ENCODE data around the gene PAFAH2. TPM values are rescaled to one million over a fixed set of nuclear protein-coding genes. Genes with fewer than 3 reads are reported as not detected.

PAFAH2 gene
- total and polyA plus RNA-seq, 2 of the 8 experiments (the other 6 are each of a cell fraction or from before 2014, with no cell fraction given), result 7.7 to 9.3 TPM

DNA sequence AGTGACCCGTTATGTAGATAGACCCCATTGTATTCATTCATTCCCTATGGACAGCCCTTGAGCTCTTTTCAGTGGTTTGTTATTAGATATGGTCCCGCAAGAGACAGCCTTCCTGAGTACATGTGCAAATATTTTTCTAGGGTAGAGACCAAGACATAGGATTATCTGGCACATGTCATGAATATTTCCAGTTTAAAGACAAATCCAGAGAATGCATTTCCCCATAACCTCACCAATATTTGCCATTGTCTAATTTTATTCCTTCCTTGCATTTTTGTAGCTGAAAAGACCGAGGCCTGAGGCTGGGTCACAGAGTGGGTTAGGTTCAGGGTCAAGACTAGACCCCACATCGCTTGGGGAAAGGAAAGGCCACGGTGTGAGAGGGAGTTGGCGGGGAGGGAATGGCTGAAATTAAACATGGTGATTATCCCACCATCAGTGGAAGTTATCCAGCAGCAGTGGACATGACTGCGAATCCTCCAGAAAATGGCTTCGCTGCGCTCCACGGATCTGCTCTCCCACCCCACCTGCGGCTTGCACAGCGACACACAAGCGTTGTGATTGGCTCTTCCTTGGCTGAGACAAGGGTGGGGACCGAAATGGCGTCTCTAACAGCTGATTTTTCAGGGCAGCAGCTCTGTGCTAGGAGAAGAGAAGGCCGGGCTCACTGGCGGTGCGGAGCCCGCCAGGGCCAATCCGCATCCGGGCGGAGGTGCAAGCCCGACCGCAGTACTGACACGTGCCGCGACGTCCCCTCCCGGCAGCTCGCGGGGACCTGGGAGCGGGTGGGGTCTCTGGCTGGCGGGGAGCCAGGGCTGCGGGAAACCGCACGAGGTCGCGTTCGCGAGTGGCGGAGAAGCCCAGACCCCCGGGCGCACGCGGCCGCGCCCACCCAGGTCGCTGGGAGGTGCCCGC, 75.5 kb downstream of the PAFAH2 start:
- no peak overlapping the region for H3K14ac ChIP-seq (ENCODE audit: insufficient read length)
- peaks cover 0 to 6% (median 2%) of the 10 kb centered on the region in 4 experiments; a peak in 4 of 7 replicates for H3K27me3 ChIP-seq (replicated peaks in 1 of 4; ENCODE audit: control insufficient read depth in 3 of 4, extremely low read depth in 1 of 4, insufficient read depth in 3 of 4, low read length in 3 of 4)
- peak overlapping the region; percentile 77 for H4K91ac ChIP-seq (replicated peaks; ENCODE audit: insufficient read length, low read length)
- H3K79me2 ChIP-seq (ENCODE audit: control insufficient read depth in 1 of 2, insufficient read depth in 2 of 2, low read length in 2 of 2), result no peaks in the 10 kb centered on the region
- peak overlapping the region; percentile 52 for H2BK12ac ChIP-seq (ENCODE audit: low read depth, low read length)
- no peaks in the 10 kb centered on the region for H3K36me3 ChIP-seq (ENCODE audit: control insufficient read depth in 2 of 4, insufficient read depth in 4 of 4, low read length in 3 of 4)
- CTCF ChIA-PET (ENCODE audit: partially characterized antibody), result interaction anchor here (0.9 to 2.5 kb wide), 13 partner anchors 9 to 77 kb away, joined by 3 to 12 read pairs (median 4); partner anchors contain the start of gene PAFAH2
- 15% methylated on average over 20 of the region's 49 CpGs; no CpG with 5 or more reads in 1 of the 2 experiments for WGBS, 2 experiments (ENCODE audit: extremely low coverage in 1 of 2, insufficient coverage in 1 of 2, insufficient read length in 1 of 2, insufficient replicate concordance in 2 of 2, low coverage in 1 of 2, low lambda C conversion rate in 2 of 2, missing lambda C conversion rate in 1 of 2)
- H3K4me1 ChIP-seq (replicated peaks in 1 of 4; ENCODE audit: control insufficient read depth in 3 of 4, insufficient read depth in 4 of 4, low read length in 3 of 4), result peaks cover 6 to 20% (median 13%) of the 10 kb centered on the region in 4 experiments
- H4K8ac ChIP-seq (ENCODE audit: extremely low read depth, insufficient read depth, low read length), result peak overlapping the region; percentile 89; the same call in 1 of the 2 replicates
- no peaks in the 10 kb centered on the region for H3K9me3 ChIP-seq (ENCODE audit: insufficient read depth in 2 of 2, low read depth in 1 of 2, low read length in 1 of 2)
- no peak overlapping the region for H2BK15ac ChIP-seq (ENCODE audit: low read length)
- no peaks in the 10 kb centered on the region for H3K79me1 ChIP-seq (ENCODE audit: low read depth, low read length)
- FAIRE-seq (no peak), DNase-seq (ENCODE audit: low read depth in 1 of 2, low spot score in 2 of 2) (no peak)
- H3K4ac ChIP-seq (replicated peaks; ENCODE audit: insufficient read length, low read depth, low read length), result peak overlapping the region; percentile 54
- POLR2A ChIA-PET (ENCODE audit: partially characterized antibody), result interaction anchor here (0.6 to 3.7 kb wide), 20 partner anchors 8 to 690 kb away, joined by 3 to 33 read pairs (median 5); partner anchors contain the start of genes PAFAH2, PAQR7, STMN1 and SYF2
- peak overlapping the region; percentile 1; the same call in 1 of the 2 replicates for H2BK5ac ChIP-seq (ENCODE audit: low read depth, low read length)
- H4K5ac ChIP-seq (ENCODE audit: insufficient read length, low read depth, low read length), result peak overlapping the region; percentile 27
- no peak overlapping the region for H3K56ac ChIP-seq (replicated peaks; ENCODE audit: insufficient read length, low read depth, low read length)
- peaks cover 15% of the 10 kb centered on the region for H3K23me2 ChIP-seq (ENCODE audit: low read depth, low read length)
- no peak overlapping the region for H2BK120ac ChIP-seq (replicated peaks; ENCODE audit: low read depth, low read length)
- H3K4me2 ChIP-seq (ENCODE audit: insufficient read depth in 1 of 2, low read depth in 2 of 2, low read length in 2 of 2), result peak overlapping the region; percentile 92 to 99
- H4K20me1 ChIP-seq (replicated peaks in 1 of 2; ENCODE audit: control insufficient read depth in 1 of 2, insufficient read depth in 2 of 2, low read length in 2 of 2), result no peaks in the 10 kb centered on the region
- H3K23ac ChIP-seq (ENCODE audit: insufficient read length), result no peak overlapping the region
- peak overlapping the region; percentile 76 for H3K18ac ChIP-seq (ENCODE audit: extremely low read depth, low read length)
- no peak overlapping the region for H2AK5ac ChIP-seq (ENCODE audit: low read depth, low read length)
- peak overlapping the region; percentile 46 to 69 (median 58) for H3K4me3 ChIP-seq (ENCODE audit: extremely low read depth in 1 of 4, insufficient read depth in 2 of 4, low read depth in 3 of 4, low read length in 4 of 4)
- peak overlapping the region; percentile 6; the same call in 1 of the 2 replicates for H2BK20ac ChIP-seq (ENCODE audit: low read length)
- no peak overlapping the region for H3K27ac ChIP-seq (ENCODE audit: low read depth, low read length)
- peak overlapping the region in 3 of 4 experiments; percentile 47 to 72 (median 52); a peak in 5 of 7 replicates for H3K9ac ChIP-seq (replicated peaks in 1 of 4; ENCODE audit: extremely low read depth in 1 of 4, low read depth in 3 of 4, low read length in 3 of 4)
- peak overlapping the region; percentile 88 for H2AFZ ChIP-seq (ENCODE audit: low read length)
- peak; percentile 87 for TF ChIP-seq KDM4A (IDR thresholded peaks at IDR 0.05; ENCODE audit: low read depth, low read length, severe bottlenecking)
- TF ChIP-seq HDAC2 (IDR thresholded peaks at IDR 0.05; ENCODE audit: borderline replicate concordance in 1 of 2, low read depth in 2 of 2, low read length in 2 of 2), result peak in 1 of 2 experiments; percentile 60; a peak in 1 of 4 replicates
- peak in 1 of 2 experiments; percentile 15; a peak in 1 of 3 replicates for TF ChIP-seq POLR2A (IDR thresholded peaks at IDR 0.05; ENCODE audit: control extremely low read depth in 1 of 2, low read depth in 2 of 2, low read length in 2 of 2)
- peak; percentile 91 for TF ChIP-seq YY1 (IDR thresholded peaks at IDR 0.05; ENCODE audit: low read depth, low read length)
- TF ChIP-seq CEBPB (IDR thresholded peaks at IDR 0.05; ENCODE audit: low read depth, low read length), result no peak
- peak; percentile 83 for TF ChIP-seq ASH2L (IDR thresholded peaks at IDR 0.05; ENCODE audit: low read length)
- peak; percentile 63 for TF ChIP-seq BACH1 (IDR thresholded peaks at IDR 0.05; ENCODE audit: low read length)
- TF ChIP-seq, protein P1, sequence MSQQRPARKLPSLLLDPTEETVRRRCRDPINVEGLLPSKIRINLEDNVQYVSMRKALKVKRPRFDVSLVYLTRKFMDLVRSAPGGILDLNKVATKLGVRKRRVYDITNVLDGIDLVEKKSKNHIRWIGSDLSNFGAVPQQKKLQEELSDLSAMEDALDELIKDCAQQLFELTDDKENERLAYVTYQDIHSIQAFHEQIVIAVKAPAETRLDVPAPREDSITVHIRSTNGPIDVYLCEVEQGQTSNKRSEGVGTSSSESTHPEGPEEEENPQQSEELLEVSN (IDR thresholded peaks at IDR 0.05), result peak; percentile 62
- no peak for TF ChIP-seq CREB1 (IDR thresholded peaks at IDR 0.05)
- peak; percentile 44 to 89; a peak in 1 of 4 replicates for TF ChIP-seq SIN3A (conservative IDR thresholded peaks at IDR 0.05 in 1 of 2, IDR thresholded peaks at IDR 0.05 in 1 of 2; ENCODE audit: low read depth in 1 of 2, low read length in 2 of 2)

Measured in H1 (cell line).